Measurements from ENCODE around the gene VWA1. TPM values are rescaled to one million over a fixed set of nuclear protein-coding genes. Genes with fewer than 3 reads are reported as not detected.
A peak's percentile ranks its signal among the peaks of the same experiment; 100 is the strongest.

VWA1 gene, protein sequence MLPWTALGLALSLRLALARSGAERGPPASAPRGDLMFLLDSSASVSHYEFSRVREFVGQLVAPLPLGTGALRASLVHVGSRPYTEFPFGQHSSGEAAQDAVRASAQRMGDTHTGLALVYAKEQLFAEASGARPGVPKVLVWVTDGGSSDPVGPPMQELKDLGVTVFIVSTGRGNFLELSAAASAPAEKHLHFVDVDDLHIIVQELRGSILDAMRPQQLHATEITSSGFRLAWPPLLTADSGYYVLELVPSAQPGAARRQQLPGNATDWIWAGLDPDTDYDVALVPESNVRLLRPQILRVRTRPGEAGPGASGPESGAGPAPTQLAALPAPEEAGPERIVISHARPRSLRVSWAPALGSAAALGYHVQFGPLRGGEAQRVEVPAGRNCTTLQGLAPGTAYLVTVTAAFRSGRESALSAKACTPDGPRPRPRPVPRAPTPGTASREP
- 44.5 and 49.9 TPM in 2 replicates for total RNA-seq (ENCODE audit: low replicate concordance)
- long read RNA-seq, partial matches to known transcripts: 0 of 2 reads
- long read RNA-seq, other reads (novel, unspliced or antisense): 2 of 2 reads

- peak within 1 kb of the TSS; percentile 55 for H3K27ac Mint-ChIP-seq
- peak; percentile 88 for DNase-seq (ENCODE audit: extremely low spot score, unreplicated experiment)
Observed at GRCh38 chr1:1435106-1435903, at the start of gene VWA1. Gene VWA1 (plus strand): TSS chr1:1435690. CDS start chr1:1435749, 59 bp downstream.

DNA sequence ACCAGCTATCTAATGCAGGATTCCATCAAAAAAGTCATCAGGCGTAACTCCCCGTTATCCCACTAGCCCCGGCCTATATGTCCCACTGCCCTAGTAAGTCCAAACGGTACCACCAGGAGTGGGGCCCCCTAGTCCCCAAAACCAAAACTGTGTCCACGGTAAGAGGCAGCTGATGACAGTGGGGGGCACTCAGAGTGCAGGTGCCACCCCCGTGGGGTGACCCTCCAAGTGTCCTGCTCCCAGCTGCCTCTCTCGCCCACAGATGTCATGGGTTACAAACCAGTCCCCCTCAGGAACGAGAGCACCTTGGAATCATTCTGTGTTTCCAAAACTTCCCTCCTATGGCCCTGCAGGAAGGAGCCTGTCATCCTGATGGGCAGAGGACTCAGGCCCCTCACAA is 49.6 kb upstream of the VWA1 start:
- H3K36me3 Mint-ChIP-seq: peaks cover 21% of the 10 kb centered on the region
- H3K4me3 Mint-ChIP-seq: no peak overlapping the region
- no peak for DNase-seq (ENCODE audit: extremely low spot score, unreplicated experiment)
- no peaks in the 10 kb centered on the region for H3K27me3 Mint-ChIP-seq
- TF ChIP-seq, protein P1, sequence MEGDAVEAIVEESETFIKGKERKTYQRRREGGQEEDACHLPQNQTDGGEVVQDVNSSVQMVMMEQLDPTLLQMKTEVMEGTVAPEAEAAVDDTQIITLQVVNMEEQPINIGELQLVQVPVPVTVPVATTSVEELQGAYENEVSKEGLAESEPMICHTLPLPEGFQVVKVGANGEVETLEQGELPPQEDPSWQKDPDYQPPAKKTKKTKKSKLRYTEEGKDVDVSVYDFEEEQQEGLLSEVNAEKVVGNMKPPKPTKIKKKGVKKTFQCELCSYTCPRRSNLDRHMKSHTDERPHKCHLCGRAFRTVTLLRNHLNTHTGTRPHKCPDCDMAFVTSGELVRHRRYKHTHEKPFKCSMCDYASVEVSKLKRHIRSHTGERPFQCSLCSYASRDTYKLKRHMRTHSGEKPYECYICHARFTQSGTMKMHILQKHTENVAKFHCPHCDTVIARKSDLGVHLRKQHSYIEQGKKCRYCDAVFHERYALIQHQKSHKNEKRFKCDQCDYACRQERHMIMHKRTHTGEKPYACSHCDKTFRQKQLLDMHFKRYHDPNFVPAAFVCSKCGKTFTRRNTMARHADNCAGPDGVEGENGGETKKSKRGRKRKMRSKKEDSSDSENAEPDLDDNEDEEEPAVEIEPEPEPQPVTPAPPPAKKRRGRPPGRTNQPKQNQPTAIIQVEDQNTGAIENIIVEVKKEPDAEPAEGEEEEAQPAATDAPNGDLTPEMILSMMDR (conservative IDR thresholded peaks at IDR 0.05): no peak
- no peaks in the 10 kb centered on the region for H3K9me3 Mint-ChIP-seq
- no peaks in the 10 kb centered on the region for H3K4me1 Mint-ChIP-seq (ENCODE audit: unreplicated experiment)
- H3K27ac Mint-ChIP-seq: no peak overlapping the region

More at GRCh38 chr1:1435106-1435903, at the start of gene VWA1:
- Mint-ChIP-seq H3K9me3 (no peaks in the 10 kb centered on the region), H3K36me3 (no peaks in the 10 kb centered on the region), H3K4me1 (ENCODE audit: unreplicated experiment) (no peaks in the 10 kb centered on the region), H3K27me3 (no peaks in the 10 kb centered on the region), H3K4me3 (peak within 1 kb of the TSS; percentile 83)
- TF ChIP-seq, protein P1 (conservative IDR thresholded peaks at IDR 0.05): no peak

DNA sequence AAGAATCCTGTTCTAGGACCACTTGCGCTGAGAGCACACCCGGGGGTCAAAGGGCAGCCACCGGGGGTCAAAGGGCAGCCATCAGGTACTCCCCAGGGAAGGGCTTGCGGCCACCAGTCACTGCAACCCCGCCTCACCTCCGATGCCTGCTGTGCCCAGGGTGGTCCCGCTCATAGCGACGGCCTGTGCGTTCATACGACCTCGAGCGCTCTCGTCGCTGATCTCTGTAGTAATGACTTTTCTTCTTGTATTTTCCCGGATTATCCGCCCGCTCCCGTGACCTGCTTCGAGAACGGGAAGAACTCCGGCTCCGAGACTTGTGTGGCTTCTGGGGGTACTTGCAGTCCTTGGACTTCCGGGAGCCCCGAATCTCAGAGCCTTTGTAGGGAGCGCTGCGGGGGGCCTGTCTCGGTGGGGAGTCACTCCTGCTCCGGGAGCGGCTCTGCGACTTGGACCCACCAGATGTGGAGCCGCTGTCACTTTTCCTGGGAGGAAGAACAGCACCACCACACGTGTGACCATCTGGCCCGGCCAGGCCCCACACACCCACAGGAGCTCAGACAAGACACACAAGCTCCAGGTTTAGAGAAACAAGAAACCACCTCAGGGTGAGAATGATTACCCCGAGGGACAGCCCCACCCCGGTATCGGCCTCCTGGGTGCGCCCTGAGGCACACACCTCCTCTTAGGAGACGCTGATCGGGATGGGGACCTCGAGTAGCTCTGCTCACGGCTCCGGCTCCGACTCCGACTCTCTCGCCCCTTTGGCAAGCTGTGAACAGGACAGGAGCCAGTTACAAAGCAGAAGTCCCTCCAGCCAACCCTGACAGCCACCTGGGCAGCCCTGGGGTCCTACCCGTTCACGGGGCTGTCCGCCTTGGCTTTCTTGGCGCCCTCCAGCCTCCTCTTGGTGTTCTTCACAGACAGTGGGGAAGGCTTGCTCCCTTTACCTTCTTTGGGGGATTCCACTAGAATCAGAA is 48.1 kb upstream of the VWA1 start:
- no peak overlapping the region for H3K27ac Mint-ChIP-seq
- DNase-seq (ENCODE audit: extremely low spot score, unreplicated experiment): no peak
- peaks cover 32% of the 10 kb centered on the region for H3K36me3 Mint-ChIP-seq
- H3K9me3 Mint-ChIP-seq: no peaks in the 10 kb centered on the region
- TF ChIP-seq, protein P1 (conservative IDR thresholded peaks at IDR 0.05): no peak
- H3K4me3 Mint-ChIP-seq: no peak overlapping the region
- no peaks in the 10 kb centered on the region for H3K4me1 Mint-ChIP-seq (ENCODE audit: unreplicated experiment)
- H3K27me3 Mint-ChIP-seq: no peaks in the 10 kb centered on the region

DNA sequence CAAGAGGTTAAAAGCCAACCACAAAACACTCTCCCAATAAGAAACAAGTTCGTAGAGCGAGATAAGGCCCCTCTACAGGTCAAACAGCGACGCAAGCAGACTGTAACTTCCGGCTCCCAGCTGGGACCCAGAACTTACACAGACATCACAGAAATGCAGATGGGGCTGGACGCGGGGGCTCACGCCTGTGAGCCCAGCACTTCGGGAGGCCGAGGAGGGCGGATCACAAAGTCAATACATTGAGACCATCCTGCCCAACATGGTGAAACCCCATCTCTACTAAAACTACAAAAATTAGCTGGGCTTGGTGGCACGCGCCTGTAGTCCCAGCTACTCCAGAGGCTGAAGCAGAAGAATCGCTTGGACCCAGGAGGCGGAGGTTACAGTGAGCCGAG is 47.4 kb upstream of the VWA1 start:
- no peak overlapping the region for H3K4me3 Mint-ChIP-seq
- peaks cover 34% of the 10 kb centered on the region for H3K36me3 Mint-ChIP-seq
- TF ChIP-seq, protein P1 (conservative IDR thresholded peaks at IDR 0.05): no peak

DNA sequence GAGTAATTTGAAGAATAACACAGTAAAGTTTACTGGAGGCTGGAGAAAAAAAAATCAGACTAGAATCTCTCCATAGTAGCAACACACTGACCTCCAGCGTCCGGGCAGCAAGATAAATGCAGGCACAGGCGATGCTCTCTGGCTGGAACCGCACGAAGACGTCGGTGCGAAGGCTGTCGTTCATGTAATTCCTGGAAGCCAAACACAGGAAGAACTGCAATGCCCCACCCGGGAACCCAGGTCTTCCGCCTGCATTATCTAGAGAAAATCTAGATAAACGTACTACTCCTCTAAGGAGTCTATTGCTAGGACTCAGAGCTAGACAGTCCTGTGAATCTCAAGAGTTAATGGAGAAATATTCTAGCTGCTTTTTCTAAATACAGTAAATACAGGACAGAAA is 44.8 kb upstream of the VWA1 start:
- no peak for DNase-seq (ENCODE audit: extremely low spot score, unreplicated experiment)
- no peak overlapping the region for H3K27ac Mint-ChIP-seq
- TF ChIP-seq, protein P1 (conservative IDR thresholded peaks at IDR 0.05): no peak
- no peak overlapping the region for H3K4me3 Mint-ChIP-seq
- H3K36me3 Mint-ChIP-seq: peaks cover 43% of the 10 kb centered on the region
- H3K4me1 Mint-ChIP-seq (ENCODE audit: unreplicated experiment): no peaks in the 10 kb centered on the region
- no peaks in the 10 kb centered on the region for H3K9me3 Mint-ChIP-seq
- no peaks in the 10 kb centered on the region for H3K27me3 Mint-ChIP-seq

More for the DNA sequence above, 47.4 kb upstream of the VWA1 start:
- H3K9me3 Mint-ChIP-seq: no peaks in the 10 kb centered on the region
- DNase-seq (ENCODE audit: extremely low spot score, unreplicated experiment): no peak
- H3K27ac Mint-ChIP-seq: no peak overlapping the region
- no peaks in the 10 kb centered on the region for H3K4me1 Mint-ChIP-seq (ENCODE audit: unreplicated experiment)
- H3K27me3 Mint-ChIP-seq: no peaks in the 10 kb centered on the region
